ENCODE data around the gene PTTG2. TPM values are rescaled to one million over a fixed set of nuclear protein-coding genes. Genes with fewer than 3 reads are reported as not detected.
"Not testable (repeated sequence)": the region's sequence is repeated elsewhere in the genome, so short reads cannot be mapped to it uniquely, and the experiment has no call there.

Gene PTTG2
- not detected for total RNA-seq (ENCODE audit: insufficient read depth, low replicate concordance)

- no peak for DNase-seq (ENCODE audit: low spot score)
Measured at GRCh38 chr4:37960098-37960497, at the start of gene PTTG2. Gene PTTG2 (plus strand): TSS chr4:37960398. CDS start chr4:37960435, 37 bp downstream.

DNA sequence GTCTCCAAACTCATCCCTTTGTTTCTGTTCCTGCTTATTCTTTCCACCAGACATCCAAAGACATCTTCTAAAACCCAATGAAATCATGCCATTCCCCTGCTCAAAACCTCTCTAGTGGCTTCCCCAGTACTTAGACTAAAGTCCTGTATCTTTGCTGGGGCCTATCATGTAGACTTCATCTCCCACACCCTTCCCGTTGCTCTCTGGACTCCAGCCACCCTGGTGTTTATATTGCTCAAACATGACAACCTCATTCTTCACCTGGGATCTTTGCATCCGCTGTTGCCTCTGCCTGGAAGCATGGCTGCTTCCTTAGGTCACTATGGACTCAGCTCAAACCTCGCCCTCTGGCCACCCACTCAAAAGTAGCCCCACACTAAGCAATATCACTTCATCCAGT, 45.7 kb upstream of the PTTG2 start:
- DNase-seq (ENCODE audit: low spot score) = no peak

- no peak for DNase-seq (ENCODE audit: low spot score)
Measured at GRCh38 chr4:37917388-37917787, 42.8 kb upstream of the PTTG2 start.

- DNase-seq (ENCODE audit: low spot score) = no peak
Measured at GRCh38 chr4:37918653-37919052, 41.5 kb upstream of the PTTG2 start.

DNA sequence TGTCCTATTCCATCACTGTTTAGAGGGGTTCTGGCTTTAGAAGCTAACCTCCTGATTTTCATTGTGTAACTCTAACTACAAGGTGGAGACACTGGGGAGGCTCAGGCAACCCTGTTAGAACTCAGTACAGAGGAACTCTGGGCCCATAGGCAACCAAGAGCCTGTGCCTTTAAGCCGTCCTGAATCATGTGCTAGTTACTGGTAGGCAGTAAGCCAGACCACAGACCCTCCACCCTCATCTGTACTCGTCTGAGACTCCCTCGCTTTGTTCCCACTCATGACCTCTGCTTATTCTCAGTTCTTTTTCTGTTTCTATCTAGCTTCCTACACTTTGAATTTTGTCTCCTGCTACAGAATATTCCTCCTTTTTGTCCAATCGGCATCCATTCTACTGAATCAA, 37.9 kb upstream of the PTTG2 start:
- DNase-seq (ENCODE audit: low spot score) = no peak

- not testable (repeated sequence) for DNase-seq (ENCODE audit: low spot score)
Measured at GRCh38 chr4:37923089-37923488, 37.1 kb upstream of the PTTG2 start.

- no peak for DNase-seq (ENCODE audit: low spot score)
Measured at GRCh38 chr4:37924946-37925345, 35.3 kb upstream of the PTTG2 start.

- no peak for DNase-seq (ENCODE audit: low spot score)
Measured at GRCh38 chr4:37927434-37927833, 32.8 kb upstream of the PTTG2 start.

GRCh38 chr4:37928426-37929416, 31.5 kb upstream of the PTTG2 start:
- no peak for DNase-seq (ENCODE audit: low spot score)

- no peak for DNase-seq (ENCODE audit: low spot score)
Measured at GRCh38 chr4:37934096-37934495, 26.1 kb upstream of the PTTG2 start.

GRCh38 chr4:37934609-37935008, 25.6 kb upstream of the PTTG2 start:
- DNase-seq (ENCODE audit: low spot score) = no peak

DNA sequence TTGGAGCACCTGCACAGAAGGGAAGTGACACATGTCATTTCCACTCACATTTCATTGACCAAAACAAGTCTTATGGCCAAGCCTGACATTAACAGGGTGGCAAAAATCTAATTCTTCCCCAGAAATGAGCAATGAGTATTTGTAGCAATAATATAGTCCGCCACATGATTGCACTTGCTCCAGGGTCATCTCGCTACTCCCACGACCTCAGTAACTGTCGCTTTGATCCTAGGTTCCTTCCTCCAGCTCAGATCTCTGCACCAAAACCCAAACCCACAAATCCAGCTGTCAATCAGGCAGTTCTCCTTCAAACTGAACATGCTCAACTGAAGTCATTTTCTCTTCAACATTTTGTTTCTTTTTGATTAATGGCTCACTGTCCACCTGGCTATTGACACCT, 25.2 kb upstream of the PTTG2 start:
- DNase-seq (ENCODE audit: low spot score) = no peak

GRCh38 chr4:37936889-37937498, 23.2 kb upstream of the PTTG2 start:
- no peak for DNase-seq (ENCODE audit: low spot score)

DNA sequence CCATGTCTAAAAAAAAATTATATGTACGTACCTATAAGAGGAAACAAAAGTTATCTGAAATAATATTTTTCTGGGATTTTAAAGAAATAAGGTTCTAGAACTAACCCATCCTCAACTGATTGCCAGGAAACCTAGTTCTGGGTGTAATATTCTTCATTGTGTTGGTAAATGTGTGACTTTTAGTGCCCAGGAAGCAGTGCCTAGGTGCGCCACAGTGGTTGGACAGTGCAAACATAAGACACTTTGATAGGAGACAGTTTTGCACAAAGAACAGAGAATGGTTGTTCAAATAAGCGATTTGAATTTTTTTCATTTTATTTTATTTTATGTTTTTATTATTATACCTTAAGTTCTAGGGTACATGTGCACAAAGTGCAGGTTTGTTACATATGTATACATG, 22.0 kb upstream of the PTTG2 start:
- no peak for DNase-seq (ENCODE audit: low spot score)

GRCh38 chr4:37946503-37947179, 13.6 kb upstream of the PTTG2 start:
- DNase-seq (ENCODE audit: low spot score) = no peak

- DNase-seq (ENCODE audit: low spot score) = no peak
Measured at GRCh38 chr4:37948542-37948941, 11.7 kb upstream of the PTTG2 start.

DNA sequence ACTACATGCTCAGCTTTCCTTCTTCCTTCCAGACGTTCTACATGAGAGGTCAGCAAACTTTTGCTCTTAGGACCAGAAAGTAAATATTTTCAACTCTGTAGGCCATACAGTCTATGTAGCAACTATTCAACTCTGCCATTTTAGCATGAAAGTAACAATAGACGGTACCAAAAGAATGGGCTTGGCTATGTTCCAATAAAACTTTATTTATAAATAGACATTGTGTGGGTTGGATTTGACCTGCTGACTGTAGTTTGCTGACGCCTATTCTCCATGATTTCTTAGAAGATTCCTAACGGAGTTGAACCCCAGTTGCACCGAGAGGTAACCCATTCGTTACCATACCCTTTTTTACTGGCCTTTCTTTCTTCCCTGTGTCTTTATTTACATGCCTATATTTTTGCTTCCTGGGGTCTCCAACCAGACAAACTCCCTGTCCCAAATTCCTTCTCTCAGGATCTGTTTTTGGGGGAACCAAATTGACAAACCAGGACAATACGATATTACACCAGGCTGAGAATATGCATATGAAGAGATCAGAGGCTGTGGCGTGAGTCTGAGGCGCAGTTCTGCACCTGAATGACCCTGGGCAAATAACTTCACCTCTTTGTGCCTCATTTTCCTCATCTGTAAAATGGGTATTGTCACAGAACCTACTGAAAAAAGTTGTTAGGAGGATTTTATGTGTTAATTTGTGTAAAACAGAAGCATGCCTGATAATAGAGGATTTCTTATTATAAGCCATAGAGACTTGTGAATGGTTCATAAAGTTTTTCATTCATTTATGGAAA, 10.4 kb upstream of the PTTG2 start:
- DNase-seq (ENCODE audit: low spot score) = no peak

GRCh38 chr4:37951461-37952352, 8.5 kb upstream of the PTTG2 start:
- DNase-seq (ENCODE audit: low spot score) = no peak

DNA sequence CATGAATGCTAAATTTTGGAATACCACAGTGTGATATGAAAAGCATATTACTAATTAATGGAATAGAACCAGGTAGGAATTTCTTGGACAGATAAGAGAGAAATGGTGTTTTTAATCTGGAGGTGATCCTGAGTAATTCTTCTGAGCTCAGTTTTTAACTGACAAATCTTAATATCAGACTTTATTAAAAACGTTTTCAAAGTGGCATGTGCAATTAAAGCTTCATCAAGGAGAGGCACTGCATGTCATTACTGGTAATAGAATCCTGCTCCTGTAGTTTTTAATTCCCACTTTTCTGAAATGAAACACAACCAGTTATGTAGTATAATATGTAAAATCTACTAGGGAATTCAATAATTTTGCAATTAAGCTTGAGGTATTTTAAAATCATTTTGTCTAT, 7.0 kb upstream of the PTTG2 start:
- no peak for DNase-seq (ENCODE audit: low spot score)

GRCh38 chr4:37953620-37954293, 6.4 kb upstream of the PTTG2 start:
- no peak for DNase-seq (ENCODE audit: low spot score)

Measured in umbilical cord (tissue), 2 donors.